Measurements from ENCODE around the gene MAD2L1. TPM values are rescaled to one million over a fixed set of nuclear protein-coding genes. Genes with fewer than 3 reads are reported as not detected.

The MAD2L1 gene
- total RNA-seq, 1 experiment from 2014 or later = 117 TPM

DNA sequence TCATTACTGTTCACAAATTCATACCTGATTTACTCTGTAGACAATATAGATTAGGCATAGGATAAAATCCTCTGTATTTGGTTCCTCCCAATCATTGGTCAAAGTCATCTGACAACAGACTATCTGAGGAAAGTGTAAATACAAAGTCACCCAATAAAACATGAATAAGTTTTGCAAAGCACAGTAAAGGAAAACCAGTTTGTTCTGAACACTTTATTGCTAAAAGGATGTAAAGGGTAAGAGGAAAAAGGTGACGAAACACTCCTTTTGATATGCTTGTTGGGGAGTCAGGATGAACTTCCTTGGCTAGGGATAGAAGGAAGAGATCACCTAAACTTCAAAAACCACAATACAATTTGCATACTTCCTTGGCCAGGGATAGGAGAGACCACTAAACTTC lies 10.9 kb downstream of the MAD2L1 start:
- peaks cover 18% of the 10 kb centered on the region for H3K4me1 ChIP-seq (ENCODE audit: insufficient read depth, low read length, poor library complexity, severe bottlenecking)
- DNase-seq (ENCODE audit: low spot score) = no peak
- BruUV-seq (replicated peaks) = no TSS peak
- H3K9me3 ChIP-seq (ENCODE audit: low read depth, low read length, poor library complexity, severe bottlenecking) = no peaks in the 10 kb centered on the region
- CTCF ChIA-PET = interaction anchor here (1.1 to 2.0 kb wide), 3 partner anchors 427 to 497 kb away, joined by 4 to 13 read pairs (median 6); partner anchors contain the start of gene PDE5A
- TF ChIP-seq EZH2 (IDR thresholded peaks at IDR 0.05; ENCODE audit: borderline replicate concordance, low read depth, low read length, poor library complexity, severe bottlenecking) (no peak), CTCF (conservative IDR thresholded peaks at IDR 0.05; ENCODE audit: low read depth, low read length) (no peak)
- intact Hi-C loops (cut with micrococcal nuclease; ENCODE audit: unreplicated experiment) = no loop called here
- POLR2A ChIA-PET (ENCODE audit: low non-redundant PET) = interaction anchor here (0.5 kb wide), 1 partner anchor 556 kb away, joined by 3 read pairs; no protein-coding TSS in a partner anchor
- H3K27ac ChIP-seq (ENCODE audit: low read depth, low read length, poor library complexity, severe bottlenecking) = no peak overlapping the region
- H3K4me3 ChIP-seq (ENCODE audit: low read depth, low read length, poor library complexity, severe bottlenecking) = no peak overlapping the region
- H3K27me3 ChIP-seq (replicated peaks; ENCODE audit: insufficient read depth, low read depth, low read length, poor library complexity) = no peaks in the 10 kb centered on the region
- peaks cover 28% of the 10 kb centered on the region for H3K36me3 ChIP-seq (ENCODE audit: insufficient read depth, low read length, poor library complexity, severe bottlenecking)

- ChIA-PET CTCF (interaction anchor here (0.7 kb wide), 1 partner anchor 561 kb away, joined by 5 read pairs; no protein-coding TSS in a partner anchor), POLR2A (ENCODE audit: low non-redundant PET) (no interaction called here)
- no TSS peak for BruUV-seq (replicated peaks)
- peaks cover 22% of the 10 kb centered on the region for H3K36me3 ChIP-seq (ENCODE audit: insufficient read depth, low read length, poor library complexity, severe bottlenecking)
- TF ChIP-seq EZH2 (IDR thresholded peaks at IDR 0.05; ENCODE audit: borderline replicate concordance, low read depth, low read length, poor library complexity, severe bottlenecking) (no peak), CTCF (conservative IDR thresholded peaks at IDR 0.05; ENCODE audit: low read depth, low read length) (no peak)
- no peak overlapping the region for H3K4me3 ChIP-seq (ENCODE audit: low read depth, low read length, poor library complexity, severe bottlenecking)
- intact Hi-C loops (cut with micrococcal nuclease; ENCODE audit: unreplicated experiment) = no loop called here
- no peak overlapping the region for H3K27ac ChIP-seq (ENCODE audit: low read depth, low read length, poor library complexity, severe bottlenecking)
- H3K4me1 ChIP-seq (ENCODE audit: insufficient read depth, low read length, poor library complexity, severe bottlenecking) = peaks cover 18% of the 10 kb centered on the region
- DNase-seq (ENCODE audit: low spot score) = no peak
- H3K27me3 ChIP-seq (replicated peaks; ENCODE audit: insufficient read depth, low read depth, low read length, poor library complexity) = no peaks in the 10 kb centered on the region
- H3K9me3 ChIP-seq (ENCODE audit: low read depth, low read length, poor library complexity, severe bottlenecking) = no peaks in the 10 kb centered on the region
Observed at GRCh38 chr4:120055162-120055561, 11.5 kb downstream of the MAD2L1 start.

- Histone ChIP-seq H3K4me1 (ENCODE audit: insufficient read depth, low read length, poor library complexity, severe bottlenecking) (peaks cover 18% of the 10 kb centered on the region), H3K9me3 (ENCODE audit: low read depth, low read length, poor library complexity, severe bottlenecking) (no peaks in the 10 kb centered on the region), H3K27me3 (replicated peaks; ENCODE audit: insufficient read depth, low read depth, low read length, poor library complexity) (no peaks in the 10 kb centered on the region), H3K27ac (ENCODE audit: low read depth, low read length, poor library complexity, severe bottlenecking) (no peak overlapping the region), H3K36me3 (ENCODE audit: insufficient read depth, low read length, poor library complexity, severe bottlenecking) (peaks cover 9% of the 10 kb centered on the region), H3K4me3 (ENCODE audit: low read depth, low read length, poor library complexity, severe bottlenecking) (no peak overlapping the region)
- CTCF ChIA-PET = no interaction called here
- no peak for DNase-seq (ENCODE audit: low spot score)
- TF ChIP-seq EZH2 (IDR thresholded peaks at IDR 0.05; ENCODE audit: borderline replicate concordance, low read depth, low read length, poor library complexity, severe bottlenecking) = no peak
- TF ChIP-seq CTCF (conservative IDR thresholded peaks at IDR 0.05; ENCODE audit: low read depth, low read length) = no peak
- intact Hi-C loops (cut with micrococcal nuclease; ENCODE audit: unreplicated experiment) = loop anchor here (2.0 to 5.0 kb wide), 2 partner anchors 735 to 1072 kb away; no protein-coding TSS in a partner anchor
- POLR2A ChIA-PET (ENCODE audit: low non-redundant PET) = no interaction called here
- no TSS peak for BruUV-seq (replicated peaks)
Observed at GRCh38 chr4:120053911-120054310, 12.7 kb downstream of the MAD2L1 start.

Data from A673 (cell line).